AG04450 (cell line): Measurements from ENCODE around the gene GARIN5B. TPM values are rescaled to one million over a fixed set of nuclear protein-coding genes. Genes with fewer than 3 reads are reported as not detected.

Experiments
- CTCF ChIA-PET: fragments of 300-600, 350-600 bp; formaldehyde crosslinking; extraction: SDS; loops from one replicate; lab custom pipeline; 2022; ENCODE audit warnings: antibody characterized with exemption, inconsistent platforms; lab: Charles Lee
- POLR2A ChIA-PET: fragments of 350-600 bp; formaldehyde crosslinking; extraction: SDS; loops from one replicate; lab custom pipeline; 2021; ENCODE audit warnings: antibody characterized with exemption, inconsistent platforms; lab: Yijun Ruan, JAX
- DNase-seq: peaks from one replicate; pipeline ENCODE4 v3.0.0-alpha.2; 2011; ENCODE audit warnings: low read depth, low spot score
- H3K27ac ChIP-seq: one replicate; pipeline ENCODE4 v1.5.1; 2012; ENCODE audit warnings: low read depth, low read length, control low read depth
- H3K27me3 ChIP-seq: one replicate; pipeline ENCODE4 v1.6.0; 2012; ENCODE audit warnings: low read length; ENCODE audit not compliant: control insufficient read depth, insufficient read depth
- H3K4me3 ChIP-seq: 2 replicates; pipeline ENCODE4 v1.5.1; 2011; ENCODE audit warnings: mild to moderate bottlenecking, low read depth, low read length, control low read depth
- H3K9me3 ChIP-seq: 2 replicates; pipeline ENCODE4 v1.5.1; 2012; ENCODE audit warnings: low read length; ENCODE audit not compliant: control insufficient read depth, insufficient read depth
- CTCF ChIP-seq: IDR thresholded peaks from 2 replicates; pipeline ENCODE4 v1.5.1; 2011; ENCODE audit warnings: low read depth, low read length, control low read depth, inconsistent platforms
- polyA plus RNA-seq: library from polyadenylated mRNA; depleted of rRNA; stranded (reverse); fragments of >200 nt; gene quantifications from 2 replicates; pipeline ENCODE4 v1.2.3, GENCODE V29; 2011

GARIN5B gene
- polyA plus RNA-seq, 1 experiment = not detected

- no peak overlapping the region for H3K4me3 ChIP-seq
- no peak overlapping the region for H3K27ac ChIP-seq
- H3K9me3 ChIP-seq = peaks cover 5% of the 10 kb centered on the region; the same call in 1 of the 2 replicates
- no peak for DNase-seq
- peaks cover 8% of the 10 kb centered on the region for H3K27me3 ChIP-seq
- CTCF ChIA-PET = interaction anchor here (0.5 to 0.6 kb wide), 2 partner anchors 81 to 294 kb away, joined by 3 read pairs; no protein-coding TSS in a partner anchor
- POLR2A ChIA-PET = interaction anchor here (1.0 kb wide), 1 partner anchor 20 kb away, joined by 5 read pairs; the partner anchor contains the start of gene KMT5C
- TF ChIP-seq CTCF = no peak
These were observed 3.8 kb downstream of the GARIN5B start for GRCh38 chr19:55358943-55359908.

- Histone ChIP-seq H3K4me3 (no peak overlapping the region), H3K27ac (no peak overlapping the region), H3K27me3 (peaks cover 12% of the 10 kb centered on the region), H3K9me3 (peaks cover 5% of the 10 kb centered on the region; the same call in 1 of the 2 replicates)
- POLR2A ChIA-PET = no interaction called here
- no peak for DNase-seq
- CTCF ChIA-PET = interaction anchor here (0.6 kb wide), 1 partner anchor 295 kb away, joined by 3 read pairs; no protein-coding TSS in a partner anchor
- no peak for TF ChIP-seq CTCF
These were observed 4.6 kb downstream of the GARIN5B start for GRCh38 chr19:55358493-55358892.

- Histone ChIP-seq H3K27me3 (peaks cover 28% of the 10 kb centered on the region), H3K27ac (no peak overlapping the region), H3K4me3 (no peak overlapping the region), H3K9me3 (peaks cover 5% of the 10 kb centered on the region; the same call in 1 of the 2 replicates)
- ChIA-PET CTCF (no interaction called here), POLR2A (interaction anchor here (1.2 kb wide), 1 partner anchor 16 kb away, joined by 6 read pairs; the partner anchor contains the start of gene IL11)
- no peak for TF ChIP-seq CTCF
- DNase-seq = no peak
These were observed 7.7 kb downstream of the GARIN5B start for GRCh38 chr19:55355213-55355821.

- ChIA-PET POLR2A (interaction anchor here (1.2 kb wide), 1 partner anchor 16 kb away, joined by 6 read pairs; the partner anchor contains the start of gene IL11), CTCF (no interaction called here)
- no peak within 1 kb of the TSS for H3K27ac ChIP-seq
- no peak for TF ChIP-seq CTCF
- peaks cover 5% of the 10 kb centered on the region; the same call in 1 of the 2 replicates for H3K9me3 ChIP-seq
- H3K27me3 ChIP-seq = peaks cover 28% of the 10 kb centered on the region
- no peak for DNase-seq
- peak within 1 kb of the TSS; percentile 59 for H3K4me3 ChIP-seq
These were observed 8.3 kb downstream of the GARIN5B start, which contains the start of gene COX6B2 for GRCh38 chr19:55354698-55355212. TSS of gene COX6B2 (minus strand) at chr19:55354719. CDS start at chr19:55354521, 198 bp downstream.
